ENCODE data around the gene THSD4. TPM values are rescaled to one million over a fixed set of nuclear protein-coding genes. Genes with fewer than 3 reads are reported as not detected.

Gene THSD4
- total RNA-seq, 1 donor from 2014 or later, result 1.6 TPM

- FAIRE-seq, result no peak
- no peak for DNase-seq (ENCODE audit: low spot score in 2 of 2)
Measured at GRCh38 chr15:71682001-71682400, 566.7 kb downstream of the THSD4 start.

DNA sequence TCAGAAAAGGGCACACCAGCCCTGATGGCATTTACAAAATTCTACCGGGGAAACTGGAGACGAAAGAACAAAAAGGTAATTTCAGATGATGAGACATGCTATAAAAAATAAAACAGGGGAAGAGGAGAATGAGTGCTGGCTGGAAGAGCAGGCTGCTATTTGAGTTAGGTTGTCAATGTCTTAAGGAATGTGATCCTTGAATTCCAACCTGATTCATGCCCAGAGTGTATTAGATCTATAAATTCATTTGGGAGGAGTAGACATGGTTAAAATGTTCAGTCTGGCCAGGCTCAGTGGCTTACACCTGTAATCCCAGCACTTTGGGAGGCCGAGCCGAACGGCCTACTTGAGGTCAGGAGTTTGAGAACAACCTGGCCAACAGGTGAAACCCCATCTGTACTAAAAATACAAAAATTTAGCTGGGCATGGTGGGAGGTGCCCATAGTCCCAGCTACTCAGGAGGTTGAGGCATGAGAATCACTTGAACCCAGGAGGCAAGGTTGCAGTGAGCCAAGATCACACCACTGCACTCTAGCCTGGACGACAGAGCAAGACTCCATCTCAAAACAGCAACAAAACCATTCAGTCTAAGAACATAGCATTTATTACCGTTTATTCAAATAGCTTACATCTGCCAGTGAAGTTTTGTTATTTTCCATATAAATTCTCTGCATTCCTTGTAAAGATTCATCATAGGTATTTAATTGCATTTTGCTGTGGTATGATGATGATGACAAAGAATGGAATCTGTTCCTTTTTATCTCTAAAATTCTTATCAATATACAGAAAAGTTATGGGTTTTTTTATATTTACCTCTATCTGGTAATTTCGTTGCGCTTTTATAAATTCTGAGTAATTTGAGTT lies 568.4 kb downstream of the THSD4 start:
- no peak for FAIRE-seq
- no peak for DNase-seq (ENCODE audit: low spot score in 2 of 2)

- FAIRE-seq (no peak), DNase-seq (ENCODE audit: low spot score in 2 of 2) (no peak)
Measured at GRCh38 chr15:71685420-71685993, 570.2 kb downstream of the THSD4 start.

- no peak for FAIRE-seq
- no peak for DNase-seq (ENCODE audit: low spot score in 2 of 2)
Measured at GRCh38 chr15:71686221-71687050, 571.2 kb downstream of the THSD4 start.

DNA sequence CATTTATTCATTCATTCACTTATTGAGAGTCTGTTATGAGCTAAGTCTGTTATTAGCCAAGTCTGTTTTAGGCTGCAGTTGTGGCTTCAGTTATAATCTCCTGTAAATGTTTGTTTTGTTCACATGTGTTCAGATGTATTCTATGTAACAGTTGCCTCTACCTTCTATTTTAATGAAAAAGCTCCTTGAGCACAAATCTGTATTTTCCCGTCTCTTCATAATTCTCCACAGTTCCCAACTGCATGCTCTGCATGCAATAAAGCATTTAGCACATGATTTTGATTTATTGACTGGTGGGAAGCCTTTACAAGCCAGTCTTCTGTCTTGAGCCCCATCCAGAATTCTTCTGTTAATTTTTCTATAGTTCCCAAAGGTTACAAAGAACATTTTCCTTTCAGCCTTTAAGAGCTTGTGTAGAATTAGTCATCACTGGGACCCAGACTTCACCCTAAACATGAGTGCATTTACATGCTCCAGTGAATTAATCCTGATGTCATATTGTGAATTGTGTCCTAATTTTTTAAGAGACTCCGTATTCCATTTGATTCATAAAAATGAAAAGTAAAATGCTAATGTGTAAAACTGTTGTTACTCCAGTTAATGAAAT lies 572.7 kb downstream of the THSD4 start:
- DNase-seq (ENCODE audit: low spot score in 2 of 2) (no peak), FAIRE-seq (no peak)

DNA sequence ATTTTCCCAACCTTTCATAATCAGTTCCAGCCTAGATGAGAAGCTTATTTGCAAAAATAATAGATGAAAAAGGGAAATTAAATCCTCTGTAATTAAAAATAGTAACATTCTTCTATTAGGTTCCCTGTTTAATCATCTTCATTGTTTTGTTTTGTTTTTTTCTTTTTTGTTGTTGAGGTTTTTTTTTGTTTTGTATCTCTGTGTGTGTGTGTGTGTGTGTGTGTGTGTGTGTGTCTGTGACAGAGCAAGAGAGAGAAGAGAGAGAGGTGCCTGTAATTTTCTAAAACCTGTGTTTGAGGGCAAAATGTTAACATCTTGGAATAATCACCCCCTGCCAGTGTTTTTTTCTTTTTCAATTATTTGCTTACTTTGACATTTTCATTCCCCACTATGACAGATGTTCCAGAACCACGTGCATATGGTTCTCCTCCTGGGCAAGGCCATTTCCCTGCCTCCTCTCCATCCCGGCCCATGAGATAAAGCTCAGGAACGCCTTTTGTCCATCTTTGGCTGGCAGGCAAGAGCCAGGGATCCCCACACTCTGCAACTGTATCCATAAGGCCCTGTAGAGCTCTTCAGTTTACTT lies 573.3 kb downstream of the THSD4 start:
- FAIRE-seq, result no peak
- no peak for DNase-seq (ENCODE audit: low spot score in 2 of 2)

GRCh38 chr15:71691081-71691457 lies 575.8 kb downstream of the THSD4 start:
- DNase-seq (ENCODE audit: low spot score in 2 of 2), result no peak
- no peak for FAIRE-seq

DNA sequence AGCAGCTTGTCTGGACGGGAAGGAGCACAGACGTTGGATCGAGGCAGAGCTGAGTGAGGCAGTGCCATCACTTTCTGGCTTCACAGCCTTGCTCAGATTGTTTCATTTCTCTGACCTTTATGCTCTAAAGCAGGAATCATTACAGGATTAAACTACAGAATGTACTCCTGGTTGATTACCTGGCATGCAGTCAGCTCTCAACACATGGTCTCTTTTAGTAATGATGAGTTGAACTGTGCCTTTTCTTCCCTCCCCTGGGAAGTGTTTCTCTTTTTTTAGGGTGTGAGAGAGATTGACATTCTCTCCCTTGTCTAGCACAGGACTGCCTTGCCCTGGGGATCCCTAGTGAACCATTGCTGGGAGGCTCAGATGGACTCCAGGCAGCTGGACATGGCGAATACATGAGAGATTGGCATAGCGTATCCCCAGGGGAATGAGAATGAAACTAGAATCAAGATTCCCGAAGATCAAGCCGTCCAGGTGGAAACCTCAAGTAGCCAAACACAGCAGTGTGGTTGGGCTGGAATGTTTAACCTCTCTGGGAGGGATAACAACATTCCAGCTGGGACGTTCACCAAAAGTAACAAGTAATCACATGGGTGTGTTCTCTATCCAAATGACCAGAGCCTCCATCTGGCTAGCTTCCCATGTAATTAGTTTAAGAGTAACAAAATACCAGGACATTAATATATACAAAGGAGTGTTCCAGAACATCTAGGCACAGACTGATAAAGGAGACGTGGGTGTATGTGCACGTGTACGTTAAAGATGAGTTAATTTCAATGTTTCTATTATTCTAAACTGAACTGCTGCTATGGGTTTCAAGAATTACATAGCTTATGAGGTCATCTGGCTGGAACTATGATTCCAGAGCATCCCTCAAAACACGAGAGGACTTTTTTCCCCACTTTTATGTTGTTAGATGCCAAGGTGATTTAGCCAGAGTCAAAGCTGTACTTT lies 576.5 kb downstream of the THSD4 start:
- DNase-seq (ENCODE audit: low spot score in 2 of 2) (no peak), FAIRE-seq (no peak)

DNA sequence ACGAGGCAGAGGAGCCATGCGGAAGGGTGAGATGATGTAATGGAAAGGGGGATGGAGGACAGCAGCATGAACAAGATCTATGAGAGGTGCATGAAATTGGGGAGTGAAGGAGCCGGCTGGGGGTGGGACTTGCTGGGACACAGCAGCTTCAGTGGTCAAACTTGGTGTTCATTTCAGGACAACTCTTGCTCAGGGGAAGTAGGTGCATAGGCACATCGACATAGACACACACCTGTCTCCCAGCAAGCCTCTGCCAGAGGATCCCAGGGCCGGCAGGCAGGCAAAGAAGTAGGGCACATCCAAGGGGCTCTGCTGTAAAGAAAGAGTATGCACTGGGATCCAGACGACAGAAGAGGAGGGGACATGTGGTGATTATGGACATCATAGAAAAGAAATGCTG lies 582.0 kb downstream of the THSD4 start:
- FAIRE-seq (no peak), DNase-seq (ENCODE audit: low spot score in 2 of 2) (no peak)

DNA sequence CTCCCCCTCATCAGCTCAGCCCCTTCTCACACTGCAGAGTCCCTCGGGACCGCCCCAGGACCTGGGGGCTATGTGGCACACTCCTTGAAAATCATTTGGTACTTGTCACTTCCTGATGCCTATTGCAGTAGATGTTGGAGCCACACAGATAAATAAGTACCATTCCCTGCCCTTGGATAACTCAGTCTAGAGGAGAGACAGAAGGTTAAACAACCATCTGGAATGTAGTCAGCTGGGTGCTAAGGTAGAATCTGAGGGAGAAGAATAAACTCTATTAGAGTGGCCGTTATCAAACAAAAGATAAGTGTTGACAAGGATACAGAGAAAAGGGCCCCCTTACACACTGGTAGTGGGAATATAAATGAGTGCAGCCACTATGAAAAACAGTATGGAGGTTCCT lies 582.8 kb downstream of the THSD4 start:
- no peak for FAIRE-seq
- no peak for DNase-seq (ENCODE audit: low spot score in 2 of 2)

- FAIRE-seq (no peak), DNase-seq (ENCODE audit: low spot score in 2 of 2) (no peak)
Measured at GRCh38 chr15:71698742-71699141, 583.5 kb downstream of the THSD4 start.

DNA sequence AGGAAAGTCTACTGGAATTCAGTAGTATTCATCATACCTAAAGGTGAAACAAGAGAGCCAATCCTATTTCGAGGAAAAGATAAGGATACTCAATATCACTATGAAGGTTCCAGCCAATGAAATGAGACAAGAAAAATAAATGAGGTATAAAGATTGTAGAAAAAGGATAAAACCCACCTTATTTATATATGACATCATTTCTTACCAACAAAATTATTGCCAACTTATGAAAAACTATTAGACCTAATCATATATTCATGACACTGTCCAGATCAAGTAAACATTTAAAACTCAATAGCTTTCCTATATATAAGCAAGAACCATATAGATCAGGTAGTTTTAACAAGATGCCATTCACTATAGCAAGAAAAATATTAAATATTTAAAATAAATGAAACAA lies 584.7 kb downstream of the THSD4 start:
- DNase-seq (ENCODE audit: low spot score in 2 of 2) (no peak), FAIRE-seq (no peak)

GRCh38 chr15:71701808-71702207 lies 586.5 kb downstream of the THSD4 start:
- DNase-seq (ENCODE audit: low spot score in 2 of 2), result no peak

GRCh38 chr15:71702496-71702895 lies 587.2 kb downstream of the THSD4 start:
- DNase-seq (ENCODE audit: low spot score in 2 of 2) (no peak), FAIRE-seq (no peak)

More at GRCh38 chr15:71701808-71702207, 586.5 kb downstream of the THSD4 start:
- FAIRE-seq, result no peak

DNA sequence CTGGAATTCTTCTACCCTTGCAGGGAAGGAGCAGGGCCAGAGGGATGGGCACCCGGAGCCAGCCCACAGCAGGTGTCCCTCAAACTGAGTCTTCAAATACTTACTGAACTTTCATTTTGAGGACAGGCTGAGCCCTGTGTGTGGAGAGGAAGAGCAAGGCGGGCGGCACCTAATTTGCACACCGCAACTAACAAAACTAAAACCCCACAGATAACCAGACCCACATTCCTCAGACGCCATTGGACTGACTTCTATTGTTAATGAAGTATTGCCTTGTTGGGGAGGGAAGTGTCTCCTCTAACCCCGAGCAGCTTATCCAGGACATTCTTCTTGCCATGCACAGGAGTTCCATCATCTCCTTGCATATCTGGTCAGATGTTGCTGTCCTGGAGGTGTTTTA lies 589.9 kb downstream of the THSD4 start:
- DNase-seq (ENCODE audit: low spot score in 2 of 2), result no peak
- FAIRE-seq, result no peak

DNA sequence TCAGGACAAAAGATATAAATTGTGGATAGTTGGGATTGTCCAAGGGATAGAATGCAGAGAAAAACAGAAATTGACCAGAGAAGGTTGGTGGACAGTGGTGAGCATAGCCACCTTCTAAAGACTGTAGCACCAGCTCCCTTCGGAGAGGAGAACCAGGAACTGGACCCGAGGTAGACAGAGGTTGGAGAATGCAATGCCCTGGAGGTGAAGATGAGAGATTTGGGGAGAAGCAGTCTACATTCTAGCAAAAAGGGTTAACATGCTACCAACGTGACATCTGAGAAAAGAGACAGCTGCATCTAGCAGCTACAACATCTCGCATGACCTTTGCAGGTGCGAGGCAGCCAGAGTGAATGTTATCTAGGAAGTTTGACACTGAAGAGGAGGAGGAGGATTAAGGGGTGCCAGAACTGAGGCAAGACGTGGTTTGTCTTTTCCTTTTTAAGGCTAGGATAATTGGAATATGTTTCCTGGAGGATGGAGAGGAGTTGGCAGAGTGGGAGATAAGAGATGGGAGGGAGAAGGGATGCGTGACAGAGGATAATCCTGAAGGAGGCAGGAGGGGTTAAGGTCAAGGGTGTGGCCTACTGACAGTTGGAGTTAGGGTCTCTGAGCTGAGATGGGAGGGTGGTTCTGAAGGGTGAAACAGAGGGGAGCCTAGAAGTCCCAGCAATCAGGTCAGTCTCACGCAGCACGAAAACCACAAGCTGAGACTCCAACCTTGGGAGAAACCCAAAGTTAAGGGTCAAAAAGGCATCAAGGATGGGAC lies 591.4 kb downstream of the THSD4 start:
- DNase-seq (ENCODE audit: low spot score in 2 of 2) (no peak), FAIRE-seq (no peak)

DNA sequence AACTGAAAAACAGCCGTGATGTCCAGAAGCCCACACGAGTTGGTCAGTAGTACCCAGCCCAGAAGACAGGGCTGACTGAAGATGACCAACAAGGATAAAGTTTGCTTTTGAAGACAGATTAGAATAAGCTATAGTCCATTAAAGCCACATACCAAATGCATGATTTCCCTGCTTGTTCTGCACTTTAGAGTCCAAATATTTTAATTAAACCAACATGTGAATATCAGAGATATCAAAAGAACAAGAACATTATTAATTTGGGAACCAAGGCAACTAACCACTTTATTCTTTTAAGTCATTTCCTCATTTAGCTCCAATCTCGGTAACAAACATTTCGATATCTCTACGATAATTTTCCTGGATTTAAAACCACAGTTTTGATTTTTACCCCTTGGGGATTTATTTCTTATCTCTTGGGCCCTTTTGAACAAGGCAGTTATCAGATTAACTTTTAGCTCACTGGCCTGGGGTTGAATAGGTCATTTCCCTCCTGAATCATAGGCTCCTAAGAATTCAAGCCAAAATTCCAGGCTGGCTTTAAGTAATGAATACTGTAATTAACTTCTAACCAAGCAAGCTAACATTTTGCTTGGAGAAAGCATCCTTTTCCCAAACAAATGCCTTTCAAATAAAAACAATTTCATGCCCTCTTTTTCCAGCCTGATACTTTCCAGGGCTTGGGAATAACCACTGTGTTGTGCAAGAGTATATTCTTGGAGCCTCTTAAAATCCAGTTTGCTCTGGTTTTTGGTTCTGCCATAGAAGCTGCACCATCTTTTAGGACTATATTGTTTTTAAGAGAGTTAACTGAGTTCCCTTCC lies 592.2 kb downstream of the THSD4 start:
- no peak for DNase-seq (ENCODE audit: low spot score in 2 of 2)
- FAIRE-seq, result no peak

DNA sequence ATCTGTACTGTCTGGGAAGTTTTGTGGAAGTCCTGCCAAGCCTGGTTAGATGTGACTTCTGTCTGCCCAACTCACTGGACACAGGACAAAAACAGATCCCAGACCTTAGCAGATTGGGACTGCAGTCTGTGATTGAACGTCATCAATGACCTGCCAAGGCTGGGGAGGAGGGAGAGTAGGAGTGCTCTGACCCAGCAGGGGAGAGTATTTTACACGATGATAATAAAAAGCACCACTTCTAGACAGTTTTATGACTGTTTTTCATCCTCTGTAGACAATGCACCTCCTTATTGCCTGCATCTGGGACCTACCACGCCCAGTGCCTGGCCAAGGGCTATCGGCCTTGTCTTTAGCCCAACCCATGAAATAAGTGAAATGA lies 592.8 kb downstream of the THSD4 start:
- DNase-seq (ENCODE audit: low spot score in 2 of 2) (no peak), FAIRE-seq (no peak)
